Sigmoid colon (tissue), 7 donors: ENCODE data around the gene SHISA8. TPM values are rescaled to one million over a fixed set of nuclear protein-coding genes. Genes with fewer than 3 reads are reported as not detected.

Experiments used
- DNase-seq: peaks from one replicate; pipeline ENCODE4 v3.0.0-alpha.2; 2019
- H3K27ac ChIP-seq, 4 donors: fragments of 200-600 bp; sonication (generic); one replicate each; pipeline ENCODE4 v1.5.1; 2016 to 2019; ENCODE audit warnings: mild to moderate bottlenecking in 1 of 4
- H3K27me3 ChIP-seq, 3 donors: fragments of 200-600 bp; sonication (generic); one replicate each; pipeline ENCODE4 v1.5.1; 2019; ENCODE audit warnings: mild to moderate bottlenecking in 1 of 3
- H3K36me3 ChIP-seq, 4 donors: fragments of 200-600 bp; sonication (generic); one replicate each; pipeline ENCODE4 v1.5.1; 2016 to 2019
- H3K4me1 ChIP-seq, 4 donors: fragments of 200-600 bp; sonication (generic); one replicate each; pipeline ENCODE4 v1.5.1; 2017 to 2019
- H3K4me3 ChIP-seq, 4 donors: fragments of 200-600 bp; sonication (generic); one replicate each; pipeline ENCODE4 v1.5.1; 2017 to 2019; ENCODE audit warnings: mild to moderate bottlenecking in 2 of 4, moderate library complexity in 1 of 4
- H3K9me3 ChIP-seq, 4 donors: fragments of 200-600 bp in 3 of 4; sonication (generic) in 3 of 4; one replicate each; pipeline versions ENCODE4 v1.5.1 to v1.6.1; 2013 to 2019
- EP300 ChIP-seq, 4 donors: sonication (generic); formaldehyde crosslinking; IDR thresholded peaks; one replicate each; pipeline ENCODE4 v1.6.1; 2017; ENCODE audit warnings: antibody characterized with exemption in 4 of 4
- POLR2A ChIP-seq, 2 donors: fragments of 450-650 bp; IDR thresholded peaks; one replicate each; pipeline ENCODE4 v1.6.1; 2016; ENCODE audit warnings: antibody characterized with exemption in 2 of 2, mild to moderate bottlenecking in 2 of 2, moderate library complexity in 2 of 2
- POLR2AphosphoS5 ChIP-seq, 4 donors: sonication (generic); formaldehyde crosslinking; IDR thresholded peaks; one replicate each; pipeline ENCODE4 v1.6.1; 2017; ENCODE audit warnings: antibody characterized with exemption in 4 of 4
- WGBS, 2 donors: extraction: QIAGEN DNeasy Blood & Tissue Kit; methylation state at CpG; one replicate each; pipeline ENCODE4 v1.1.7; 2013; 5-methylcytosine and 5-hydroxymethylcytosine counted together
- intact Hi-C: fragments of 100-400 bp; cut with DNase I; formaldehyde crosslinking; loops from one replicate; pipeline ENCODE4 v1.15.1; 2023
- polyA plus RNA-seq, 3 donors: library from polyadenylated mRNA; stranded (reverse); fragments of 200-250 nt; gene quantifications; one replicate each; pipeline ENCODE4 v1.2.3, GENCODE V29; 2013
- total RNA-seq, 4 donors: library from RNA; depleted of rRNA; stranded (reverse); fragments of >200 nt; gene quantifications; one replicate each; pipeline ENCODE4 v1.1.0, GENCODE V29; 2016
- TF ChIP-seq, protein P1 (sequence below), 4 experiments: fragments of 450-650 bp in 3 of 4; fragments of 200-600 bp in 1 of 4; IDR thresholded peaks; one replicate each; pipeline ENCODE4 v1.5.1; 2016 to 2019; ENCODE audit warnings: antibody characterized with exemption in 4 of 4, mild to moderate bottlenecking in 3 of 4, moderate library complexity in 2 of 4
- donor health status: healthy with polysubstance abuse.
- donor health status: Bipolar disorder and iron deficiency.
- donor health status: healthy.

Gene SHISA8
- total and polyA plus RNA-seq, 7 donors: 0.12 TPM; not detected in 6

DNA sequence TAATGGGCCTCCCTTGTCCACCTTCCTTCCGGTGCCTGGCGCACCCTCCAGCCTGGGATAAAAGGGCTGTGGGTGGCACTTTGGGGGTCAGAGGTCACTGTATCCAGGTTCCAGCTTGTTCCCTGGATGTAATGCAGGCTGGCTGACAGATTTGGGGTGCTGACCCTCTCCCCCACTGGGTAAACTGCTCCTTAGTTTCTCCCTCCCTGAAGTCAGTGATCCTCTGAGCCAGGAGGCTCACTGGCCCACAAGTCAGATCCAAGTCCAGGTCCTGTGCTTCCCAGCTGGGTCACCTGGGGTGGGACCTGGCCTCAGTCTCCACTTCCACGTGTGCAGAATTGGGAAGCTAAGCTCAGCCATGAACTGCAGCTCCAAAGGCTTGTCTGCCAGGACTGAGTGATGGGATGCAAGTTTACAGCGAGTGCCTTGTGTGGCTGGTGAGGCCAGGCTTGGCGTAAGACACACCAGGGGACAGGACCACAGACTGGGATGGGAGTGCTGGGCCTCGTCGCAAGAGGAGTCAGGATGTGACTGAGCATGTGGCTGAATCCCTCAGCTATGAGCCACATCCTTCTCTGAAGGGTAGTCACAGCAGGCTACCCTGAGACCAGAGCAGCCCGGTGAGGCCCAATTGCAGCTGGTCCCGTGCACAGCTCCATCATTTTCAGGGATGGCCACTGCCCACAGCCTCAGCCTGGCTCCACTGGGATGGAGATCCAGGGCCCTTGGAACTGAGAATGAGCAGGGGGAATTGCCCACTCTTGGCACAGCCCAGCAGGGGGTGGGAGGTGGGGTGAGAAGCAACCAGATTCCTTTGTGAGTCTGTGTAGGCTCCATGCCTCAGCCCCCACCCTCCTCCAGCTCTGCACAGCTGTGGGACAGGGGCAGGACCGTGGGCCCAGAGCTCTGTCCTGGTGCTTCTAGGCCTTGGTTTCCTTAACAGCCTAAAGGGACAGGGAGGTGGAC is 7.2 kb downstream of the SHISA8 start:
- H3K4me1 ChIP-seq: peaks cover 0 to 22% (median 20%) of the 10 kb centered on the region in 4 donors
- peaks cover 0 to 42% (median 22%) of the 10 kb centered on the region in 4 donors for H3K36me3 ChIP-seq
- 85 to 86% methylated on average over 10 of the region's 10 CpGs for WGBS, 2 donors
- intact Hi-C loops: no loop called here
- peaks cover 33 to 41% (median 40%) of the 10 kb centered on the region in 3 donors for H3K27me3 ChIP-seq
- TF ChIP-seq, protein P1, sequence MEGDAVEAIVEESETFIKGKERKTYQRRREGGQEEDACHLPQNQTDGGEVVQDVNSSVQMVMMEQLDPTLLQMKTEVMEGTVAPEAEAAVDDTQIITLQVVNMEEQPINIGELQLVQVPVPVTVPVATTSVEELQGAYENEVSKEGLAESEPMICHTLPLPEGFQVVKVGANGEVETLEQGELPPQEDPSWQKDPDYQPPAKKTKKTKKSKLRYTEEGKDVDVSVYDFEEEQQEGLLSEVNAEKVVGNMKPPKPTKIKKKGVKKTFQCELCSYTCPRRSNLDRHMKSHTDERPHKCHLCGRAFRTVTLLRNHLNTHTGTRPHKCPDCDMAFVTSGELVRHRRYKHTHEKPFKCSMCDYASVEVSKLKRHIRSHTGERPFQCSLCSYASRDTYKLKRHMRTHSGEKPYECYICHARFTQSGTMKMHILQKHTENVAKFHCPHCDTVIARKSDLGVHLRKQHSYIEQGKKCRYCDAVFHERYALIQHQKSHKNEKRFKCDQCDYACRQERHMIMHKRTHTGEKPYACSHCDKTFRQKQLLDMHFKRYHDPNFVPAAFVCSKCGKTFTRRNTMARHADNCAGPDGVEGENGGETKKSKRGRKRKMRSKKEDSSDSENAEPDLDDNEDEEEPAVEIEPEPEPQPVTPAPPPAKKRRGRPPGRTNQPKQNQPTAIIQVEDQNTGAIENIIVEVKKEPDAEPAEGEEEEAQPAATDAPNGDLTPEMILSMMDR (IDR thresholded peaks at IDR 0.05): no peak
- no peak for TF ChIP-seq EP300 (IDR thresholded peaks at IDR 0.05)
- no peak for TF ChIP-seq POLR2AphosphoS5 (IDR thresholded peaks at IDR 0.05)
- no peak for TF ChIP-seq POLR2A (IDR thresholded peaks at IDR 0.05)
- no peak for DNase-seq
- H3K4me3 ChIP-seq: no peak overlapping the region
- H3K27ac ChIP-seq: no peak overlapping the region
- H3K9me3 ChIP-seq: no peaks in the 10 kb centered on the region

DNA sequence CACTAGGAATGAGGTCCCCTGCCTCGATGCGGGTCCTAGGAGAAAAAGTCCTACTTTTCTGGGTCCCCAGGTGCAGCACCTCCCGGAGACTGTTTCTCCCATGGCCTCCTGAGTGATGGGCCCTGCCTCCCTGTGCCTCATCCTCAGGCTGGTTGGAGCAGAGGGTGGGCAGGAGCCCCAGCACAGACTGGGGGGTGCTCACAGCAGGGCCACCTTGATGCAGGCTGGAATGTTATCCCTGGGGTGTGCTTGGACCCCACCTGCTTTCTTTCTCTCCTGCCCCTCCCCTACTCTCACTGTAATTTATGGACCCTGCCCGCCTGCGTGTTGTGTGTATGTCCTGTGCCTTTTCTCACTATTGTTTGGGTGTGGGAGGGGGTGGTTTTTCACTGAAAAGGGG is 8.1 kb downstream of the SHISA8 start:
- peaks cover 0 to 51% (median 23%) of the 10 kb centered on the region in 4 donors for H3K36me3 ChIP-seq
- TF ChIP-seq POLR2A (IDR thresholded peaks at IDR 0.05): no peak
- no peak for TF ChIP-seq POLR2AphosphoS5 (IDR thresholded peaks at IDR 0.05)
- TF ChIP-seq, protein P1 (IDR thresholded peaks at IDR 0.05): no peak
- no peak for TF ChIP-seq EP300 (IDR thresholded peaks at IDR 0.05)
- H3K27me3 ChIP-seq: peaks cover 24 to 32% (median 32%) of the 10 kb centered on the region in 3 donors
- peaks cover 0 to 22% (median 20%) of the 10 kb centered on the region in 4 donors for H3K4me1 ChIP-seq
- intact Hi-C loops: no loop called here
- H3K27ac ChIP-seq: no peak overlapping the region
- no peak for DNase-seq
- 88 to 92% methylated on average over 5 of the region's 5 CpGs for WGBS, 2 donors
- H3K4me3 ChIP-seq: no peak overlapping the region
- no peaks in the 10 kb centered on the region for H3K9me3 ChIP-seq

DNA sequence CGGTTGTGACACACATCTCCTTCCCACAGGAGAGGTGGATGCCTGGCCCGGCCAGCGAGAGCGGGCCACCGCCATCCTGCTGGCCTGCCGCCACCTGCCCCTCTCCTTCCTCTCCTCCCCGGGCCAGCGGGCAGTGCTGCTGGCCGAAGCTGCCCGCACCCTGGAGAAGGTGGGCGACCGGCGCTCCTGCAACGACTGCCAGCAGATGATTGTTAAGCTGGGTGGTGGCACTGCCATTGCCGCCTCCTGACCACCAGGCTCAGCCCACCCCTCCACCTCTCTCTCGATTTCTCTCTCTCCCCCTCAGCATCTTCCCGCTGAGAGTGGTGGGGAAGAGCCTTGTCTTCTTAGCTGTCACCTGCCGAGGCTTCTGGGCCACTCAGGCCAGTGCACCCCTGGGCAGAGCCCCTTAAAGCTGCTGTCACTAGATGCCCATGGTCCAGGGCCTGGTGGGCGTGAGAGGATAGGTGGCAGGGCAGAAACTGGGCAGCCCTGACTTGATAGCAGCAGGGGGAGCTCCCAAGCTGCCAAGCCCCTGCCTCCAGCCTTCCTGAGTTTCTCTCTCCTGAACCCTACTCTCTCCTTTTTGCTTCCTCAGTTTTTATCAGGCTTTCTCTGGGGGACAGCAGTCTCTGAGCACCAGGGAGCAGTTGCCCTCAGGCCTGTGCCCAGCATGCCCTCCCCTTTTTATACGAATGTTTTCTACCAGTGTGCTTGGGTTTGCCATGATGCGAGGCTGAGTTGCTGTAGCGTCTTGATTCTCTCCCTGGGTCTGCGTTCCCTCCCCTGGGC is 9.3 kb downstream of the SHISA8 start:
- H3K36me3 ChIP-seq: peaks cover 0 to 63% (median 23%) of the 10 kb centered on the region in 4 donors
- H3K27ac ChIP-seq: no peak overlapping the region
- DNase-seq: no peak
- peaks cover 0 to 13% (median 12%) of the 10 kb centered on the region in 4 donors for H3K4me1 ChIP-seq
- H3K9me3 ChIP-seq: no peaks in the 10 kb centered on the region
- intact Hi-C loops: no loop called here
- no peak overlapping the region for H3K4me3 ChIP-seq
- 94 to 95% methylated on average over 23 of the region's 23 CpGs for WGBS, 2 donors
- H3K27me3 ChIP-seq: peaks cover 12 to 20% (median 19%) of the 10 kb centered on the region in 3 donors
- no peak for TF ChIP-seq POLR2AphosphoS5 (IDR thresholded peaks at IDR 0.05)
- TF ChIP-seq, protein P1 (IDR thresholded peaks at IDR 0.05): no peak
- TF ChIP-seq EP300 (IDR thresholded peaks at IDR 0.05): no peak

DNA sequence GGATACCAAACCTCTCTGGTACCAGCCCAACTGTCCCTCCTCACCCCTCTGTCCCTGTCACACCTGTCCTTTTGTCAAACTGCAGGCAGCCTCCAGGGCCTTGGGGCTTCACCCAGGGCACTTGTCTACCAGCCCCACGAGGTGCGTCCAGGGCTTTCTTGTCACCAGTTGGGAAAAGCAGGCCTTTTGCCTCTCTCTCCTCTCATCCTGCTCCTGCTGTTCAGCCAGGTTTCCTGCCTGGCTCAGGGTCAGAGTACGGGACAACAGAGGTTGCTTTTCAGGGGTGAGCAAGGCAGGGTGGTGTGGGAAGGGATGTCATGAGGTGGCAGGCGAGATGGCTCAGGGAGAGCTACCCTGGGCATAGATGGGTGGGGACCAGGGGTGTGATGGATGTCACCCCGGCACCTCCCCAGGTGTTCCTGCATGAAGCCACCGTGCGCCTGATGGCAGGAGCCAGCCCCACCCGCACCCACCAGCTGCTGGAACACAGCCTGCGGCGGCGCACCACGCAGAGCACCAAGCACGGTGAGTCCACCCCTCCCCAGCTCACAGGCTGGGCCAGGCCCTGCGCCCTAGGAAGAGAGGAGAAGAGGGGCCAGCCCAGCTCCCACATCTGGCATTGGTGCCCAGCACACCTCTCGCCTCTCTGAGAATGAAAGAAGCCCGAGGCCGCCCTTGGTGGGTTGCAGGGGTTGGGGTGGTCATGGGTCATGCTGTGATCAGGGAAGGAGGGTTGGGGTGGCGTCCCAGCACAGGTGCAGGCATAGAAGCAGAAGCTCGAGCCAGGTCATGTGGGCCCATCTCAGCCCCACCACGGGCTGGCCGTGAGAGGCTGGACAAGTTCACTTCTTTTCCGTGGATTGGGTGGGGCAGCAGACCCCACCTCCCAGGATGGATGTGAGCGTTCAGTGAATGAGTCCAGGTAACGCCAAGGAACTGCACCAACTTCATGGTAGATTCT is 10.1 kb downstream of the SHISA8 start:
- no peak overlapping the region for H3K27ac ChIP-seq
- WGBS, 2 donors: 89 to 94% methylated on average over 24 of the region's 24 CpGs
- TF ChIP-seq, protein P1 (IDR thresholded peaks at IDR 0.05): no peak
- TF ChIP-seq POLR2A (IDR thresholded peaks at IDR 0.05): no peak
- no peak for TF ChIP-seq EP300 (IDR thresholded peaks at IDR 0.05)
- TF ChIP-seq POLR2AphosphoS5 (IDR thresholded peaks at IDR 0.05): no peak
- intact Hi-C loops: no loop called here
- peaks cover 3 to 11% (median 11%) of the 10 kb centered on the region in 3 donors for H3K27me3 ChIP-seq
- no peak overlapping the region for H3K4me3 ChIP-seq
- no peaks in the 10 kb centered on the region for H3K9me3 ChIP-seq
- H3K36me3 ChIP-seq: peaks cover 0 to 72% (median 29%) of the 10 kb centered on the region in 4 donors
- no peak for DNase-seq
- peaks cover 0 to 5% (median 3%) of the 10 kb centered on the region in 4 donors for H3K4me1 ChIP-seq
